H9 (cell line): ENCODE results near the gene ACVR1. TPM values are rescaled to one million over a fixed set of nuclear protein-coding genes. Genes with fewer than 3 reads are reported as not detected.
A peak's percentile ranks its signal among the peaks of the same experiment; 100 is the strongest.

Experiments
- DNase-seq: peaks from one replicate; pipeline ENCODE4 v3.0.0-alpha.2; 2017
- H2AFZ ChIP-seq: one replicate; pipeline ENCODE4 v1.6.1; 2013; ENCODE audit warnings: mild to moderate bottlenecking, low read length, control low read depth, moderate library complexity
- H2AK5ac ChIP-seq: 2 replicates; pipeline ENCODE4 v1.6.1; 2013; ENCODE audit warnings: low read length, control low read depth, mixed read lengths; ENCODE audit not compliant: insufficient read length
- H2BK120ac ChIP-seq: one replicate; pipeline ENCODE4 v1.6.1; 2013; ENCODE audit warnings: low read depth, mild to moderate bottlenecking, low read length, control low read depth, inconsistent platforms; ENCODE audit not compliant: poor library complexity, severe bottlenecking
- H2BK12ac ChIP-seq: 2 replicates; pipeline ENCODE4 v1.6.1; 2013; ENCODE audit warnings: low read length, control low read depth, mixed read lengths, low read depth; ENCODE audit not compliant: insufficient read length
- H2BK15ac ChIP-seq: 2 replicates; pipeline ENCODE4 v1.6.1; 2013; ENCODE audit warnings: low read depth, low read length, control low read depth
- H2BK20ac ChIP-seq: one replicate; pipeline ENCODE4 v1.6.1; 2013; ENCODE audit warnings: low read depth, mild to moderate bottlenecking, low read length, control low read depth, inconsistent platforms; ENCODE audit not compliant: poor library complexity, severe bottlenecking
- H2BK5ac ChIP-seq: 2 replicates; pipeline ENCODE4 v1.6.1; 2013; ENCODE audit warnings: low read length, control low read depth, mixed read lengths; ENCODE audit not compliant: insufficient read length
- H3K14ac ChIP-seq: 2 replicates; pipeline ENCODE4 v1.6.1; 2013; ENCODE audit warnings: low read length, control low read depth; ENCODE audit not compliant: insufficient read depth
- H3K18ac ChIP-seq: 2 replicates; pipeline ENCODE4 v1.6.1; 2013; ENCODE audit warnings: low read depth, mild to moderate bottlenecking, mixed read lengths, low read length, control low read depth; ENCODE audit not compliant: insufficient read length
- H3K23ac ChIP-seq: 2 replicates; pipeline ENCODE4 v1.6.1; 2013; ENCODE audit warnings: low read length, control low read depth, mixed read lengths, low read depth; ENCODE audit not compliant: insufficient read length
- H3K23me2 ChIP-seq: 2 replicates; pipeline ENCODE4 v1.6.1; 2013; ENCODE audit warnings: low read depth, mild to moderate bottlenecking, mixed read lengths, low read length, control low read depth; ENCODE audit not compliant: insufficient read length, poor library complexity, severe bottlenecking
- H3K27ac ChIP-seq: 2 replicates; pipeline ENCODE4 v1.5.1; 2013; ENCODE audit warnings: low read length, control low read depth, mixed read lengths, low read depth; ENCODE audit not compliant: insufficient read length
- H3K27me3 ChIP-seq: 2 replicates; pipeline ENCODE4 v1.6.1; 2013; ENCODE audit warnings: low read length, control low read depth, inconsistent platforms; ENCODE audit not compliant: insufficient read depth
- H3K4ac ChIP-seq: 2 replicates; pipeline ENCODE4 v1.6.1; 2013; ENCODE audit warnings: low read depth, mild to moderate bottlenecking, control low read depth, inconsistent platforms, low read length, moderate library complexity
- H3K4me1 ChIP-seq: 2 replicates; pipeline ENCODE4 v1.6.1; 2013; ENCODE audit warnings: low read length, control low read depth, inconsistent platforms; ENCODE audit not compliant: insufficient read depth
- H3K4me2 ChIP-seq: 2 replicates; pipeline ENCODE4 v1.6.1; 2013; ENCODE audit warnings: low read length, control low read depth, mixed read lengths; ENCODE audit not compliant: insufficient read length, insufficient read depth
- H3K56ac ChIP-seq: 2 replicates; pipeline ENCODE4 v1.6.1; 2013; ENCODE audit warnings: low read depth, mild to moderate bottlenecking, mixed read lengths, low read length, control low read depth; ENCODE audit not compliant: insufficient read length
- H3K79me1 ChIP-seq: 2 replicates; pipeline ENCODE4 v1.6.1; 2013; ENCODE audit warnings: low read depth, mild to moderate bottlenecking, moderate library complexity, low read length, control low read depth, inconsistent platforms; ENCODE audit not compliant: insufficient read depth, poor library complexity, severe bottlenecking
- H3K79me2 ChIP-seq: 2 replicates; pipeline ENCODE4 v1.6.1; 2013; ENCODE audit warnings: low read length, control low read depth, inconsistent platforms; ENCODE audit not compliant: insufficient read depth
- H3K9ac ChIP-seq: 2 replicates; pipeline ENCODE4 v1.6.1; 2013; ENCODE audit warnings: low read length, control low read depth, mixed read lengths; ENCODE audit not compliant: insufficient read length; ENCODE audit errors: extremely low read depth
- H3K9me3 ChIP-seq: one replicate; pipeline ENCODE4 v1.6.1; 2013; ENCODE audit warnings: low read depth, low read length, inconsistent platforms; ENCODE audit not compliant: control insufficient read depth
- H3T11ph ChIP-seq: one replicate; pipeline ENCODE4 v1.6.1; 2013; ENCODE audit warnings: mild to moderate bottlenecking, low read length, control low read depth, inconsistent platforms
- H4K20me1 ChIP-seq: one replicate; pipeline ENCODE4 v1.6.1; 2013; ENCODE audit not compliant: control insufficient read depth, insufficient read length, insufficient read depth
- H4K5ac ChIP-seq: 2 replicates; pipeline ENCODE4 v1.6.1; 2013; ENCODE audit warnings: low read depth, mild to moderate bottlenecking, mixed read lengths, low read length, control low read depth; ENCODE audit not compliant: insufficient read length
- H4K8ac ChIP-seq: replicated peaks from 2 replicates; pipeline ENCODE4 v1.6.1; 2013; ENCODE audit warnings: low read length, control low read depth, mixed read lengths, low read depth; ENCODE audit not compliant: insufficient read length
- H4K91ac ChIP-seq: 2 replicates; pipeline ENCODE4 v1.6.1; 2013; ENCODE audit warnings: low read depth, mild to moderate bottlenecking, moderate library complexity, mixed read lengths, low read length, control low read depth; ENCODE audit not compliant: insufficient read length
- H3K27ac Mint-ChIP-seq, 3 experiments: 2 replicates in 2 of 3; 3 replicates in 1 of 3; pipeline ENCODE4 v1.8.0; 2020 to 2021; ENCODE audit warnings: mixed read lengths in 3 of 3, mild to moderate bottlenecking in 1 of 3, moderate library complexity in 1 of 3
- H3K27me3 Mint-ChIP-seq: 2 replicates; pipeline ENCODE4 v1.8.0; 2021; ENCODE audit warnings: low read depth, mild to moderate bottlenecking, moderate library complexity, mixed read lengths
- H3K36me3 Mint-ChIP-seq, 3 experiments: 2 replicates in 2 of 3; 3 replicates in 1 of 3; pipeline ENCODE4 v1.8.0; 2020 to 2021; ENCODE audit warnings: low read depth in 3 of 3, mixed read lengths in 3 of 3; ENCODE audit not compliant: insufficient read depth in 1 of 3
- H3K4me1 Mint-ChIP-seq, 2 experiments: 2 replicates each; pipeline ENCODE4 v1.8.0; 2020; ENCODE audit warnings: mixed read lengths in 2 of 2
- H3K4me3 Mint-ChIP-seq, 2 experiments: 2 replicates in 1 of 2; 3 replicates in 1 of 2; pipeline ENCODE4 v1.8.0; 2020 to 2021; ENCODE audit warnings: mild to moderate bottlenecking in 2 of 2, mixed read lengths in 2 of 2, moderate library complexity in 1 of 2
- H3K9me3 Mint-ChIP-seq, 2 experiments: 2 replicates in 1 of 2; 3 replicates in 1 of 2; pipeline ENCODE4 v1.8.0; 2020; ENCODE audit warnings: mild to moderate bottlenecking in 2 of 2, mixed read lengths in 2 of 2, moderate library complexity in 1 of 2
- WGBS: extraction: QIAGEN DNeasy Blood & Tissue Kit; methylation state at CpG from one replicate; pipeline ENCODE4 v1.1.7; 2013; ENCODE audit warnings: missing lambda C conversion rate, low lambda C conversion rate, mixed read lengths; ENCODE audit not compliant: insufficient read length; ENCODE audit errors: extremely low coverage; 5-methylcytosine and 5-hydroxymethylcytosine counted together
- total RNA-seq: library from RNA; stranded (reverse); gene quantifications from 2 replicates; pipeline ENCODE4 v1.2.1, GENCODE V29; 2021
- TF ChIP-seq, protein P1 (sequence below): fragments of 200-600 bp; sonication (generic); conservative IDR thresholded peaks from 3 replicates; pipeline ENCODE4 v1.8.0; 2021; ENCODE audit warnings: antibody characterized with exemption, mild to moderate bottlenecking

Gene ACVR1
- total RNA-seq, 1 experiment from 2014 or later: 21.2 TPM

DNA sequence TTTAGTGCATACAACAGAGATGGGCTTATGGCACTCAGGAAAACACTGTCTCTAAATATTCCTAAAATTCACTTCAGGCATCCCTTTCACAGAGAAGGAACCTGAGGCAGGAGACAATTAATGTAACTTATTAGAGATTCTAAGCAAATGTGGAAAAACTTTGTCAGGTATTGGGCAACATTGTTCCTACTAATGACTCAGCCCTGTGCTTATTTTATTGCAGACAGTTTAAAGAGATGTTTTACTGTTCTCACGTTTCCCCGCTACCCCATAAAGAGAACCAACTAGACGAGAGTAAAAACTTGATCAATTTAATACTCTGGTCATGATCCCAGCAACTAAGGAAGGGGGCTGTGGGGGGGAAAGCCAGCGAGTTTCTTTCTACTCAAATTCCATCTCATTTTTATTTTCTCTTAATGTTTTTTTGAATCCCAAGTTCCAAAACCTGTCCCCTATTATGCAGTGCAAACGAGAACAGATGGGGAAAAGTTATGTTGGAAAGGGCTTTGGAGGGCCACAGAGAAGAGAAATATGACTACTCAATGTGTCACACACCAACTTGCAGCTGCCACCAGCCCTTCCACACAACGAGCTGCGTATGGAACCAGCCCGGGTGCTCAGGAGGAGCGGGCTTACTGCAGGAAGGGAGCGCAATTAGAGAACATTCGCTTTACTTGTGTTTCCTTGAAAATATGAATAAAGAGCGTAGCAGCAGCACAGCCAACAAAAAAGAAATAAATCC, 18.7 kb upstream of the ACVR1 start:
- Histone ChIP-seq H3K23me2 (no peaks in the 10 kb centered on the region), H2AFZ (no peak overlapping the region), H2BK15ac (no peak overlapping the region), H3K14ac (no peak overlapping the region), H4K20me1 (no peaks in the 10 kb centered on the region), H3K18ac (no peak overlapping the region), H3K27ac (no peak overlapping the region), H2AK5ac (no peak overlapping the region), H4K5ac (no peak overlapping the region), H4K91ac (no peak overlapping the region), H3K23ac (no peak overlapping the region), H3K4ac (no peak overlapping the region), H3K9ac (no peak overlapping the region), H4K8ac (no peak overlapping the region), H2BK20ac (no peak overlapping the region), H2BK12ac (no peak overlapping the region), H3K79me1 (no peaks in the 10 kb centered on the region), H3K79me2 (no peaks in the 10 kb centered on the region), H3K56ac (no peak overlapping the region), H2BK5ac (no peak overlapping the region), H3K27me3 (no peaks in the 10 kb centered on the region), H3K9me3 (no peaks in the 10 kb centered on the region), H2BK120ac (no peak overlapping the region), H3T11ph (no peak overlapping the region), H3K4me2 (no peak overlapping the region), H3K4me1 (peaks cover 3% of the 10 kb centered on the region)
- DNase-seq: no peak
- Mint-ChIP-seq H3K4me1 (peaks cover 38 to 44% of the 10 kb centered on the region in 2 experiments), H3K4me3 (no peak overlapping the region), H3K27me3 (no peaks in the 10 kb centered on the region), H3K36me3 (no peaks in the 10 kb centered on the region), H3K27ac (peak overlapping the region in 1 of 3 experiments; percentile 76; a peak in 1 of 7 replicates), H3K9me3 (no peaks in the 10 kb centered on the region)
- TF ChIP-seq, protein P1, sequence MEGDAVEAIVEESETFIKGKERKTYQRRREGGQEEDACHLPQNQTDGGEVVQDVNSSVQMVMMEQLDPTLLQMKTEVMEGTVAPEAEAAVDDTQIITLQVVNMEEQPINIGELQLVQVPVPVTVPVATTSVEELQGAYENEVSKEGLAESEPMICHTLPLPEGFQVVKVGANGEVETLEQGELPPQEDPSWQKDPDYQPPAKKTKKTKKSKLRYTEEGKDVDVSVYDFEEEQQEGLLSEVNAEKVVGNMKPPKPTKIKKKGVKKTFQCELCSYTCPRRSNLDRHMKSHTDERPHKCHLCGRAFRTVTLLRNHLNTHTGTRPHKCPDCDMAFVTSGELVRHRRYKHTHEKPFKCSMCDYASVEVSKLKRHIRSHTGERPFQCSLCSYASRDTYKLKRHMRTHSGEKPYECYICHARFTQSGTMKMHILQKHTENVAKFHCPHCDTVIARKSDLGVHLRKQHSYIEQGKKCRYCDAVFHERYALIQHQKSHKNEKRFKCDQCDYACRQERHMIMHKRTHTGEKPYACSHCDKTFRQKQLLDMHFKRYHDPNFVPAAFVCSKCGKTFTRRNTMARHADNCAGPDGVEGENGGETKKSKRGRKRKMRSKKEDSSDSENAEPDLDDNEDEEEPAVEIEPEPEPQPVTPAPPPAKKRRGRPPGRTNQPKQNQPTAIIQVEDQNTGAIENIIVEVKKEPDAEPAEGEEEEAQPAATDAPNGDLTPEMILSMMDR: no peak
- no CpG with 5 or more reads among the region's 12 CpGs for WGBS
